ENCODE results near the gene SERPINI1. TPM values are rescaled to one million over a fixed set of nuclear protein-coding genes. Genes with fewer than 3 reads are reported as not detected.
"Not testable (repeated sequence)": the region's sequence is repeated elsewhere in the genome, so short reads cannot be mapped to it uniquely, and the experiment has no call there.

Gene SERPINI1
- total RNA-seq, 1 donor from 2014 or later, result 2.9 TPM

DNA sequence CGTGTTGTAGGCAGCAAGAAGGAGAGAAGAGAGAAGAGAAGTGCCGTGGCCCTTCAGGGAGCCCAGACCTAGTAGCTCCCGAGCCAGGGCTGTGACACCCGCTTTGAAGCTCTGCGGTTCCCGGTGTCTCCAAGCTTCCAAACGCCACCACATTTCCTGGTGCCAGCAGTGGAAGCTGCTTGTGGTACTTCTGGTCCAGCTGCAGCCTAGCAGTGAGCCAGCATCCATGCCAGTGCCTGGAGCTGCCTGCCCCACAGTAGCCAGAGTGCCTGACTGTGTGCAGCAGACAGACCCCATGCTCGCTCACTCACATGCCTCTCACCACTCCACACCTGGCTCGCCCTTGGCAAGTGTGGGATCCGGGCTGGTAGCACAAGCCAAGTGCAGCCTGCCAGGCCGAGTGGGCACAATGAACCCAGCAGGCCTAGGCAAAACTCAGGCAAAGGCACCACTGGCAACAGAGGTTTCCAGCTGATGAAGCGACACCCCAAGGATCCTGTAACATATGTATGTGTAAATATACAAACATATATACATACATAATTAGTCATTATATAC, 85.8 kb downstream of the SERPINI1 start:
- TF ChIP-seq, protein P1, sequence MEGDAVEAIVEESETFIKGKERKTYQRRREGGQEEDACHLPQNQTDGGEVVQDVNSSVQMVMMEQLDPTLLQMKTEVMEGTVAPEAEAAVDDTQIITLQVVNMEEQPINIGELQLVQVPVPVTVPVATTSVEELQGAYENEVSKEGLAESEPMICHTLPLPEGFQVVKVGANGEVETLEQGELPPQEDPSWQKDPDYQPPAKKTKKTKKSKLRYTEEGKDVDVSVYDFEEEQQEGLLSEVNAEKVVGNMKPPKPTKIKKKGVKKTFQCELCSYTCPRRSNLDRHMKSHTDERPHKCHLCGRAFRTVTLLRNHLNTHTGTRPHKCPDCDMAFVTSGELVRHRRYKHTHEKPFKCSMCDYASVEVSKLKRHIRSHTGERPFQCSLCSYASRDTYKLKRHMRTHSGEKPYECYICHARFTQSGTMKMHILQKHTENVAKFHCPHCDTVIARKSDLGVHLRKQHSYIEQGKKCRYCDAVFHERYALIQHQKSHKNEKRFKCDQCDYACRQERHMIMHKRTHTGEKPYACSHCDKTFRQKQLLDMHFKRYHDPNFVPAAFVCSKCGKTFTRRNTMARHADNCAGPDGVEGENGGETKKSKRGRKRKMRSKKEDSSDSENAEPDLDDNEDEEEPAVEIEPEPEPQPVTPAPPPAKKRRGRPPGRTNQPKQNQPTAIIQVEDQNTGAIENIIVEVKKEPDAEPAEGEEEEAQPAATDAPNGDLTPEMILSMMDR (conservative IDR thresholded peaks at IDR 0.05; ENCODE audit: low read depth, low read length), result no peak
- no peak overlapping the region for H3K4me3 ChIP-seq (ENCODE audit: low read depth, low read length)
- DNase-seq (ENCODE audit: low read depth), result no peak

DNA sequence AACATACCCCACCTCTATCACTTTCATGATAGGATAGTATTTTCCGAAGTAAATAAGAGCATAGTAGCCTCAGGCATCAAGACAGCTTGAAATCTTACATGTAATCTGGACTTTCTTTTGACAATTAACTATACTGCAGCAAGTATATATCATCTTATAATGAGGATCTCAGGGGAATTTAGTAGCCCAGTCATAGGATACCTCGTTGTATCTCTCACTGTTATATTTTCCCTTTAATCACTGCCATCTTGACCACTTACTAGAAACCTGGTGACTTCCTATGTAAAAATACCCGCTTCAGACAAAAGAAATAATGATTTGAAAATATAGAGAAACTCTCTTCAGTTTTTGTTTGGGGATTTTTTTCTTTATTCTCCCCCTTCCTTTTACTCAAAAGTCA, 88.2 kb downstream of the SERPINI1 start:
- no peak for DNase-seq (ENCODE audit: low read depth)
- TF ChIP-seq, protein P1 (conservative IDR thresholded peaks at IDR 0.05; ENCODE audit: low read depth, low read length), result no peak
- no peak overlapping the region for H3K4me3 ChIP-seq (ENCODE audit: low read depth, low read length)

DNA sequence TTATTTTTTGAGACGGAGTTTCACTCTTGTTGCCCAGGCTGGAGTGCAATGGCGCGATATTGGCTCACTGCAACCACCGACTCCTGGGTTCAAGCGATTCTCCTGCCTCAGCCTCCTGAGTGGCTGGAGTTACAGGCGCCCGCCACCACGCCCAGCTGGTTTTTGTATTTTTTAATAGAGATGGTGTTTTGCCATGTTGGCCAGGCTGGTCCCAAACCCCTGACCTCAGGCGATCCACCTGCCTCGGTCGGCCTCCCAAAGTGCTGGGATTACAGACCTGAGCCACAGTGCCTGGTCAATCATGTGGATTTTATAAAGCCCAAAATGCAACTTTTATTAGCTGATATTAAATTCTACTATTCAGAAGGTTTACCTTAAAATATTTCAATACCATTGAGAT, 92.1 kb downstream of the SERPINI1 start:
- H3K4me3 ChIP-seq (ENCODE audit: low read depth, low read length); DNase-seq (ENCODE audit: low read depth): not testable (repeated sequence)

DNA sequence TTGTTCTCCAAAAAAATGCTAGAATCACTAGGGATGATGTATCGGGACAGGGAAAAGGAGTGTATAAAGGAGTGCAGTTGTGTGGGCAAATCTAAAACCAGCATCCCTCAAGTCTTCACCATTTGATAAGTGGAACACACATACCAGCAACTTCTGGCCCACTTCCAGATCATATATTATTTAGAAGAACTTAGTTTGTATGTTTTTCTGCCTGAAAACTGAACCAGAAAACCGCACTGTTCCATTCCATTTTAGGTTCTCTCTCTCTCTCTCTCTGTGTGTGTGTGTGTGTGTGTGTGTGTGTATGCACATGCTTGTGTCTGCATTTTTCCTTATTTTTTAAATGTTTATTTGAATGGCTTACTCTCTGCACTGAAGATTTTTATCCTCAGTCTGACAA, 93.5 kb downstream of the SERPINI1 start:
- DNase-seq (ENCODE audit: low read depth), result no peak
- TF ChIP-seq, protein P1 (conservative IDR thresholded peaks at IDR 0.05; ENCODE audit: low read depth, low read length), result no peak
- no peak overlapping the region for H3K4me3 ChIP-seq (ENCODE audit: low read depth, low read length)

DNA sequence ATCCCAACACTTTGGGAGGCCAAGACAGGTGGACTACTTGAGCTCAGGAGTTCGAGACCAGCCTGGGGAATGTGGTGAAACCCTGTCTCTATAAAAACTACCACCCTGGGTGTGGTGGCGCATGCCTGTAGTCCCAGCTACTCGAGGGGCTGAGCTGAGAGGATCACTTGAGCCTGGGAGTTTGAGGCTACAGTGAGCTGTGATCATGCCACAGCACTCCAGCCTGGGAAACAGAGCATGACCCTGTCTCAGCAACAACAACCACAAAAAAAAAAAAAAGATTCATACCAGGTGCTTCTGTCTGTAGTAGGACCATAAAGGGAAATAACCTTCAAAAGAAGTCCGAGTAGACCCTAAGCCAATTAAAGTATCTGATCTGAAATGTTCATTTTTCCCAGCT, 94.5 kb downstream of the SERPINI1 start:
- no peak for DNase-seq (ENCODE audit: low read depth)
- H3K4me3 ChIP-seq (ENCODE audit: low read depth, low read length), result no peak overlapping the region
- TF ChIP-seq, protein P1 (conservative IDR thresholded peaks at IDR 0.05; ENCODE audit: low read depth, low read length), result no peak

DNA sequence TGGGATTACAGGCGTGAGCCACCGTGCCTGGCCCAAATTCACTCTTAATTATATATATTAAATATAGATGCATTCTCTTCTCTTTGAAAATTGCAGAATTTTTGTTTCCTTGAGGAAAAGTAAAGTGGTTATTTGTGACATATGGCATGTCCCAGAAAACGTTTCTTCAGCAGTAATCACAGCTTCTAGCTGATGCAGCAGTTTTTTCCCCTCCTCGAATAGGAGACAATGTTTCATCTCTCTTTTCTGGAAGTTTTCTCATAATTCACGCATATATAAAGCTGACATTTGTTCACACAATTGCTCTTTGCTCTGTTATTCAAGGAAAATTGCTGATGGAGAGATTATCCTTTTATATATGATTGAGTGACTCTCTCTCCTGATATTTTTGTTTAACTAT, 99.8 kb downstream of the SERPINI1 start:
- no peak overlapping the region for H3K4me3 ChIP-seq (ENCODE audit: low read depth, low read length)
- TF ChIP-seq, protein P1 (conservative IDR thresholded peaks at IDR 0.05; ENCODE audit: low read depth, low read length), result no peak
- DNase-seq (ENCODE audit: low read depth), result no peak

DNA sequence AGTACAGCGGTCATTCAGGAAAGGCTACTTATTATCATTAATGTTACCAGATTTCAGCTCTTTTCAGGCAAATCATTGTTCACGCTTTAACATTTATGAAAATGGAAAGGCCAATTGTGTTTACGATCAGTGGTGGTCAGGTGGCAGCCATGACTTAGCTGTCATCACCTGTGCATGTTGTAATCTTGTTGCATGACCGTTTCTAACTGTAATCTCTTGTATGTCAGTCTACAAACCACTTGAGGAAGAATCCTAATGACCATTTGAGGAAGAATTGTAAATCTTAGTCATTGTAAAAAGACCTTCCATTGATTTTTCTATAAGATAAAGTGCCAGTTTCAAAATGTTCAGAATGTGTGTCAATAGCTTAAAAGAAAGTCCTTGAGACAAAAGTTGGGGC, 100.4 kb downstream of the SERPINI1 start:
- no peak overlapping the region for H3K4me3 ChIP-seq (ENCODE audit: low read depth, low read length)
- no peak for DNase-seq (ENCODE audit: low read depth)
- TF ChIP-seq, protein P1 (conservative IDR thresholded peaks at IDR 0.05; ENCODE audit: low read depth, low read length), result no peak
